ENCODE results near the gene DIRAS1. TPM values are rescaled to one million over a fixed set of nuclear protein-coding genes. Genes with fewer than 3 reads are reported as not detected.

Gene DIRAS1
- total RNA-seq, 1 experiment from 2014 or later = 25.0 TPM

DNA sequence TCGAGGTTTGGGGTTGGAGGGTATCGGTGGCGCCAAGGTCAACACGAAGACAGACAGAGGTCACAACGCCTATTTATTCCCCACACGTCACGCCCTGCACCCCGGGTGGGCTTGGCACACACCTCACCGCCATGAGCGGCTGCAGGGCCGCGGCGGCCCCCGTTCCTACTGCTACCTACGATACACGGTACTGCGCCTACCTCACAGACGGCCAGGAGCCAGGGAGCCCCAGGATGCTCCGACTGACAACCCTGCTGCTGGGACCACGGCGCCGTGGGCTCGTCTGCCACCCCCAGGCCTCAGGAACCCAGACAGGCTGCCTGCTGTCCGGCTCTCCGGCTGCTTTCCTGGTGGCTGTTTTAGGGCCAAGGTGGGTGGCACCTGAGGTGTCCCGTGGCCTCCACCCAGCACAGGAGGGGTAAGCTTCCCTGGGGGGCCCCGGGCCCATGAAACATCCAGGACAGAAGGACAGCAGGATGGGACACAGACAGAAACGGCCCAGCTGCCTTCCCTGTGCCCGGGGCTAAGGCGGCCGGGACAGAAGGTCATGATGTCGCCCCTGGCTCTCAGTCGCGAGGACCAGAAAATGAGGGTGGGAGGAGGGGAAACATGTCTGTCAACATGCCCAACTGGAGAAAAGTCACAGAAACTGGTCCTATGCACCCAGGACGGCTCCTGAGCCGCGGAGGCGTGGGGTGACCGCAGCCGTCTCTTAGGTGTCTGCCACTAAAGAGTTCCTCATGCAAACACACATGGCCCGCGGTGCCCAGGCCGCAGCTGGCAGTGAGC lies 33.7 kb upstream of the DIRAS1 start:
- Mint-ChIP-seq H3K27ac (no peak overlapping the region), H3K9me3 (no peaks in the 10 kb centered on the region), H3K4me1 (no peaks in the 10 kb centered on the region), H3K4me3 (no peak overlapping the region), H3K27me3 (ENCODE audit: low read depth) (no peaks in the 10 kb centered on the region), H3K36me3 (peaks cover 33% of the 10 kb centered on the region)
- DNase-seq (ENCODE audit: low spot score) (no peak), ATAC-seq (no peak)
- TF ChIP-seq MAX (CRISPR knock-in tag; IDR thresholded peaks at IDR 0.05) (no peak), ZNF512 (CRISPR knock-in tag; IDR thresholded peaks at IDR 0.05; ENCODE audit: borderline replicate concordance) (no peak), SP1 (CRISPR knock-in tag; conservative IDR thresholded peaks at IDR 0.05) (no peak), ZBTB21 (CRISPR knock-in tag; IDR thresholded peaks at IDR 0.05; ENCODE audit: borderline replicate concordance) (no peak), RORB (CRISPR knock-in tag; IDR thresholded peaks at IDR 0.05) (no peak), ZNF263 (CRISPR knock-in tag; IDR thresholded peaks at IDR 0.05; ENCODE audit: low read depth) (no peak), NFYB (CRISPR knock-in tag; conservative IDR thresholded peaks at IDR 0.05; ENCODE audit: low read depth) (no peak), ELF4 (CRISPR knock-in tag; IDR thresholded peaks at IDR 0.05; ENCODE audit: low read depth) (no peak), SMAD3 (CRISPR knock-in tag; IDR thresholded peaks at IDR 0.05; ENCODE audit: borderline replicate concordance) (no peak), ZNF671 (CRISPR knock-in tag; IDR thresholded peaks at IDR 0.05) (no peak), ETV6 (CRISPR knock-in tag; IDR thresholded peaks at IDR 0.05) (no peak)
- TF ChIP-seq, protein P1, sequence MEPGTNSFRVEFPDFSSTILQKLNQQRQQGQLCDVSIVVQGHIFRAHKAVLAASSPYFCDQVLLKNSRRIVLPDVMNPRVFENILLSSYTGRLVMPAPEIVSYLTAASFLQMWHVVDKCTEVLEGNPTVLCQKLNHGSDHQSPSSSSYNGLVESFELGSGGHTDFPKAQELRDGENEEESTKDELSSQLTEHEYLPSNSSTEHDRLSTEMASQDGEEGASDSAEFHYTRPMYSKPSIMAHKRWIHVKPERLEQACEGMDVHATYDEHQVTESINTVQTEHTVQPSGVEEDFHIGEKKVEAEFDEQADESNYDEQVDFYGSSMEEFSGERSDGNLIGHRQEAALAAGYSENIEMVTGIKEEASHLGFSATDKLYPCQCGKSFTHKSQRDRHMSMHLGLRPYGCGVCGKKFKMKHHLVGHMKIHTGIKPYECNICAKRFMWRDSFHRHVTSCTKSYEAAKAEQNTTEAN (CRISPR knock-in tag; IDR thresholded peaks at IDR 0.05) = no peak
- TF ChIP-seq, protein P2, sequence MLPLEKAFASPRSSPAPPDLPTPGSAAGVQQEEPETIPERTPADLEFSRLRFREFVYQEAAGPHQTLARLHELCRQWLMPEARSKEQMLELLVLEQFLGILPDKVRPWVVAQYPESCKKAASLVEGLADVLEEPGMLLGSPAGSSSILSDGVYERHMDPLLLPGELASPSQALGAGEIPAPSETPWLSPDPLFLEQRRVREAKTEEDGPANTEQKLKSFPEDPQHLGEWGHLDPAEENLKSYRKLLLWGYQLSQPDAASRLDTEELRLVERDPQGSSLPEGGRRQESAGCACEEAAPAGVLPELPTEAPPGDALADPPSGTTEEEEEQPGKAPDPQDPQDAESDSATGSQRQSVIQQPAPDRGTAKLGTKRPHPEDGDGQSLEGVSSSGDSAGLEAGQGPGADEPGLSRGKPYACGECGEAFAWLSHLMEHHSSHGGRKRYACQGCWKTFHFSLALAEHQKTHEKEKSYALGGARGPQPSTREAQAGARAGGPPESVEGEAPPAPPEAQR (CRISPR knock-in tag; IDR thresholded peaks at IDR 0.05) = no peak
- ChIA-PET POLR2A (no interaction called here), CTCF (no interaction called here)

DNA sequence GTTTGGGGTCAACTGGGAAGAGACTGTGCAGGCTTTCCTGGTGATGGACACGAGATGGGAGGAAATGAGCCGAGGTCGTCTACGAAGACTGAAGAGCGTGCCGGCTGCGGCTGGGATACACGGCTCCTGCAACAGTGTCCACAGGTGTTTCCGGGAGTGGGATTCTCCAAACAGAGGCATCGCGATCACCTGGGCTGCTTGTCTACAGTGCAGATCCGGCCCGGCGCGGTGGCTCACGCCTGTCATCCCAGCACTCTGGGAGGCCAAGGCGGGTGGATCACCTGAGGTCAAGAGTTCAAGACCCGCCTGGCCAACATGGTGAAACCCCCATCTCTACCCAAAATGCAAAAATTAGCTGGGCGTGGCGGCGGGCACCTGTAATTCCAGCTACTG lies 30.3 kb upstream of the DIRAS1 start:
- Mint-ChIP-seq H3K9me3 (no peaks in the 10 kb centered on the region), H3K27ac (no peak overlapping the region), H3K4me3 (no peak overlapping the region), H3K36me3 (peaks cover 17% of the 10 kb centered on the region), H3K27me3 (ENCODE audit: low read depth) (peaks cover 9% of the 10 kb centered on the region), H3K4me1 (no peaks in the 10 kb centered on the region)
- CTCF ChIA-PET = interaction anchor here (0.6 to 2.3 kb wide), 2 partner anchors 103 to 499 kb away, joined by 4 to 16 read pairs; no protein-coding TSS in a partner anchor
- no peak for TF ChIP-seq NFATC4 (CRISPR knock-in tag; IDR thresholded peaks at IDR 0.05)
- no peak for TF ChIP-seq ZNF671 (CRISPR knock-in tag; IDR thresholded peaks at IDR 0.05)
- TF ChIP-seq ATF6 (CRISPR knock-in tag; IDR thresholded peaks at IDR 0.05) = no peak
- no peak for TF ChIP-seq GABPB1 (CRISPR knock-in tag; IDR thresholded peaks at IDR 0.05)
- POLR2A ChIA-PET = interaction anchor here (0.7 kb wide), 1 partner anchor 136 kb away, joined by 3 read pairs; no protein-coding TSS in a partner anchor
- ATAC-seq (no peak), DNase-seq (ENCODE audit: low spot score) (no peak)

All from WTC11 (cell line).